Activated T-cell treated with anti-CD3 and anti-CD28 coated beads, Interleukin-2, amount 50 U/mL, for 4 hours (primary cell): ENCODE data around the gene SH2D5. TPM values are rescaled to one million over a fixed set of nuclear protein-coding genes. Genes with fewer than 3 reads are reported as not detected.

Source experiments
- ATAC-seq, 2 donors: fragments of 200-7000 bp; cut with Tn5 transposase; one replicate each; pipeline ENCODE4 v1.10.0; 2021
- DNase-seq: peaks from one replicate; pipeline ENCODE4 v3.0.0-alpha.2; 2020
- H3K27me3 Mint-ChIP-seq: one replicate; pipeline ENCODE4 v1.8.0; 2021; ENCODE audit warnings: low read depth, mixed read lengths
- H3K36me3 Mint-ChIP-seq: one replicate; pipeline ENCODE4 v1.8.0; 2022; ENCODE audit warnings: mixed read lengths; ENCODE audit not compliant: insufficient read depth
- H3K4me1 Mint-ChIP-seq: one replicate; pipeline ENCODE4 v1.8.0; 2021; ENCODE audit warnings: low read depth, mixed read lengths
- H3K4me3 Mint-ChIP-seq: one replicate; pipeline ENCODE4 v1.8.0; 2021; ENCODE audit warnings: mild to moderate bottlenecking, moderate library complexity, mixed read lengths
- H3K9me3 Mint-ChIP-seq: one replicate; pipeline ENCODE4 v1.8.0; 2021; ENCODE audit warnings: mixed read lengths
- total RNA-seq, 3 donors: library from RNA; stranded (reverse); gene quantifications; one replicate each; pipeline ENCODE4 v1.2.1, GENCODE V29; 2021

SH2D5 gene
- total RNA-seq = 1 to 10 TPM; 1.0 to 2.1 (median 1.1) TPM

DNA sequence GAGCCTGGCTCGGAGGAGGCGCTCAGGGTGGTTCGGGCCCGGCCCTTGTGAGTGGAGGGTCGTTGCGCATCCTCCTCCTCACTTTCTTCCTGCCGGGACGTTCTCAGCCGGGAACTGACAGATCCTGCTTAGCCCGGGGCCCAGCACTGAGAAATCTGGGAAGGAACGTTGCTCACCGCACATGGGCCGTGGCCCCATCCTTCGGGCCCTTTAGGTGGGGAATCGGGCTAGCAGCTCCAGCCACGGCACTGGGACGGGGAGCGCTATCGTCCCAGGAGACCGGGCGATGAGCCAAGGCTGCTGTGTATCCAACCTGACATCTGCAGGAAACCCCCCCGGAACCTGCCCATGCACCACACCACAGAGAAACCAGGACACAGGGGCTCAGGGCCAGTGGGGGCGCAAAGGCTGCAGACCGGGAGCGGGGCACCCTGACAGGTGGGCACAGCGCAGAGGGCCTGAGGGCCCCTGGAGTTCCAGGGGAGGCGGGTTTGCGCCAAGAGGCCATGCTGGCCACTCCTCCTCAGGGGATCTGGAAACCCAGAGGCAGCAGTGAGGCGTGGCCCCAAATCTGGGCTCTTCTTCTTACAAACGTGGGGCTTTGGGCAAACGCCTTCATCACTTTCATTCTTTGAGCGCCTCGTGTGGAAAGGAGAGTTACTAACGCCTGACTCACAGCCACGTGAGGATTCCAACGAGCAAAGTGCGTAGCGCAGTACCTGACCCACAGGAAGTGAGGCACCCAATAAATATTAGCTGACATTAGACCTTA is at the start of gene SH2D5:
SH2D5 (minus strand) TSS at position 116 of the 772 bp plus-strand sequence. CDS start 4,659 bp downstream, outside the sequence.
- DNase-seq (peak; percentile 64), ATAC-seq (peak; percentile 77)
- no peaks in the 10 kb centered on the region for H3K9me3 Mint-ChIP-seq
- H3K36me3 Mint-ChIP-seq = peaks cover 3% of the 10 kb centered on the region
- H3K27me3 Mint-ChIP-seq = peaks cover 26% of the 10 kb centered on the region
- peak within 1 kb of the TSS; percentile 83 for H3K4me3 Mint-ChIP-seq
- peaks cover 26% of the 10 kb centered on the region for H3K4me1 Mint-ChIP-seq

DNA sequence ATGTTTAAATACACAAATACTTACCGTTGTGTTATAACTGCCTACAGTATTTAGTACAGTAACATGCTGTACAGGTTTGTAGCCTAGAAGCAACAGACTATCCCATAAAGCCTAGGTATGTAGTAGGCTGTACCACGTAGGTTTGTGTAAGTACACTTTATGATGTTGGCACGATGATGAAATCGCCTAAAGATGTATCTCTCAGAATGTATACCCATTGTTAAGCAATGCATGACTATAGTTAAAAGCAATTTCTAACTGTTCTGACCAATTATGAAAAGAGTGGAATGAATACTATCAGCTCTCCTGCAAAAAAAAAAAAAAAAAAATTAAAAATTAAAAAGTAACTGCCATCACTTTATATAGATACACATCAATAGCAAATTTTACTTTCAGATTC is 43.2 kb upstream of the SH2D5 start:
- no peaks in the 10 kb centered on the region for H3K27me3 Mint-ChIP-seq
- peaks cover 30% of the 10 kb centered on the region for H3K36me3 Mint-ChIP-seq
- H3K9me3 Mint-ChIP-seq = no peaks in the 10 kb centered on the region
- H3K4me3 Mint-ChIP-seq = no peak overlapping the region
- peaks cover 17% of the 10 kb centered on the region for H3K4me1 Mint-ChIP-seq
- ATAC-seq (no peak), DNase-seq (no peak)

GRCh38 chr1:20771780-20772179 is 39.3 kb upstream of the SH2D5 start:
- no peak for ATAC-seq
- H3K4me1 Mint-ChIP-seq = peaks cover 6% of the 10 kb centered on the region
- H3K4me3 Mint-ChIP-seq = no peak overlapping the region
- no peak for DNase-seq
- no peaks in the 10 kb centered on the region for H3K9me3 Mint-ChIP-seq
- peaks cover 31% of the 10 kb centered on the region for H3K36me3 Mint-ChIP-seq
- H3K27me3 Mint-ChIP-seq = no peaks in the 10 kb centered on the region

DNA sequence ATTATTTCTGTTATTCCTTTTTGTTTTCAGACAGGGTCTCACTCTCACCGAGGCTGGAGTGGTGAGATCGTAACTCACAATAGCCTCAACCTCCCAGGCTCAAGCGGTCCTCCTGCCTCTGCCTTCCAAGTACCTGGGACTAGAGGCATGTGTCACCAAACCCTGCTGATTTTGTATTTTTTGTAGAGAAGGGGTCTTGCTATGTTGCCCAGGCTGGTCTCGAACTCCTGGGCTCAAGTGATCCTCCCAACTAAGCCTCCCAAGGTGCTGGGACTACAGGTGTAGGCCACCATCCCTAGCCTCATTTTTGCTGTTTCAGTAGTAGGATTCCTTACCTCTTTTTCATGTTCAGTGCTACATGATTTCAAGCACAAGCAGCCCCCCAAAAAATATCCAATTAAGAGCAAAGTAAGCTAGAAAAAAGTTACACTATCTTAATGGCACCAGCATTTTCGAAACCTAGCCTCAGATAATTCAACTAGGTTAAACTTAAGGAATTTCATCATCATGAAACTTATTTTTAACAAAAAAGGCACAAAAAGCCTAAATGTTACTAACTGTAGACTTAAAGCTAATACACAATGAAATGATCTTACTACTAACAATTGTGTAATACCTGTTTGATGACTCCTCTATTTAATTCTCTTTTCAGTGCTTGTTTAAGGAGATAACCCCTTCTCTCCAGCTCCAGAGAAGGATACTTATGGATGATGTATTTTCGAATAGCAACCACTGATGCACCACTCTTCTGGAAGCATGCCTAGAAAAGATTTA is 38.0 kb upstream of the SH2D5 start:
- no peaks in the 10 kb centered on the region for H3K9me3 Mint-ChIP-seq
- no peaks in the 10 kb centered on the region for H3K27me3 Mint-ChIP-seq
- no peak overlapping the region for H3K4me3 Mint-ChIP-seq
- peaks cover 31% of the 10 kb centered on the region for H3K36me3 Mint-ChIP-seq
- no peak for ATAC-seq
- DNase-seq = no peak
- H3K4me1 Mint-ChIP-seq = no peaks in the 10 kb centered on the region

- H3K9me3 Mint-ChIP-seq = no peaks in the 10 kb centered on the region
- no peak overlapping the region for H3K4me3 Mint-ChIP-seq
- no peaks in the 10 kb centered on the region for H3K4me1 Mint-ChIP-seq
- H3K36me3 Mint-ChIP-seq = peaks cover 36% of the 10 kb centered on the region
- ATAC-seq (no peak), DNase-seq (no peak)
- H3K27me3 Mint-ChIP-seq = no peaks in the 10 kb centered on the region
Observed at GRCh38 chr1:20767271-20767670, 34.8 kb upstream of the SH2D5 start.

- Mint-ChIP-seq H3K4me1 (no peaks in the 10 kb centered on the region), H3K36me3 (peaks cover 36% of the 10 kb centered on the region), H3K4me3 (no peak overlapping the region), H3K9me3 (no peaks in the 10 kb centered on the region), H3K27me3 (no peaks in the 10 kb centered on the region)
- ATAC-seq (no peak), DNase-seq (no peak)
Observed at GRCh38 chr1:20763417-20763816, 30.9 kb upstream of the SH2D5 start.

GRCh38 chr1:20760322-20760721 is 27.8 kb upstream of the SH2D5 start:
- ATAC-seq (no peak), DNase-seq (no peak)
- Mint-ChIP-seq H3K4me3 (no peak overlapping the region), H3K27me3 (no peaks in the 10 kb centered on the region), H3K9me3 (no peaks in the 10 kb centered on the region), H3K36me3 (peaks cover 38% of the 10 kb centered on the region), H3K4me1 (no peaks in the 10 kb centered on the region)

DNA sequence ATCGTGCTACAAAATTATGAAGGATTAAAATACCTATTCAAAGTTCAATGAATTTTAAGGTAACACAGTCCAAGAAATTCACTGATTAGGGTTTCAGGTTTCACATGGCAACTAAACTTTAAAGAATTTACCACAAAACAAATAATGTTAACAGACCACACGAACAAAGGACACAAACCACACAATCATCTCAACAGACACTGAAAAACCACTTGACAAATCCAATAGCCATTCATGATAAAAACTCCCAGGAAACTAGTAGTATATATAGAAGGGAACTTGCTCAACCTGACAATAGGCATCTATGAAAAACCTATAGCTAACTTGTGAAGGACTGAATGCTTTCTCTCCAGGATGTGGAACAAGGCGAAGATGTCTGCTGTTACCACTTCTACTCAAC is 21.1 kb upstream of the SH2D5 start:
- DNase-seq = no peak
- Mint-ChIP-seq H3K36me3 (peaks cover 27% of the 10 kb centered on the region), H3K27me3 (no peaks in the 10 kb centered on the region), H3K4me3 (no peak overlapping the region), H3K4me1 (no peaks in the 10 kb centered on the region), H3K9me3 (no peaks in the 10 kb centered on the region)
- no peak for ATAC-seq

DNA sequence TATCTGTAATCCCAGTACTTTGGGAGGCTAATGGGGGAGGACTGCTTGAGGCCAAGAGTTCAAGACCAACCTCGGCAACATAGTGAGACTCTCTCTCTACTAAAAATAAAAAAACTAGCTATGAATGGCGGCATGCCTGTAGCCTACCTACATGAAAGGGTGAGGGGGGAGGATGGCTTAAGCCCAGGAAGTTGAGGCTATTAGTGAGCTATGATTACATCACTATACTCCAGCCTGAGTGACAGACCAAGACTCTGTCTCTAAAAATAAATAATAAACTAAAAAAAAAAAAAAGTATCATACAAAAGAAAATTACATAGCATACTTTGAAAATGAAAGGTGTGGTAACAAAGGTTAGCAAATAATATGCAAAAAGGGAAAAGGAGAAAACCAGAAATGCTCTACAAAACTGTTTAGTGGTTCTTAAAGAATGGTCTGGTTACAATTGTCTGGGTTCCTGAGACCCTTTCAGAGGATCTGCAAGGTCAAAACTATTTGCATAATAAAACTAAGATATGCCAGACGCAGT is 19.0 kb upstream of the SH2D5 start:
- Mint-ChIP-seq H3K4me3 (no peak overlapping the region), H3K9me3 (no peaks in the 10 kb centered on the region), H3K27me3 (no peaks in the 10 kb centered on the region), H3K36me3 (peaks cover 37% of the 10 kb centered on the region), H3K4me1 (no peaks in the 10 kb centered on the region)
- ATAC-seq (no peak), DNase-seq (no peak)

- peaks cover 33% of the 10 kb centered on the region for H3K36me3 Mint-ChIP-seq
- no peak overlapping the region for H3K4me3 Mint-ChIP-seq
- H3K27me3 Mint-ChIP-seq = no peaks in the 10 kb centered on the region
- H3K4me1 Mint-ChIP-seq = no peaks in the 10 kb centered on the region
- ATAC-seq = no peak
- H3K9me3 Mint-ChIP-seq = no peaks in the 10 kb centered on the region
- no peak for DNase-seq
Observed at GRCh38 chr1:20742671-20743070, 10.2 kb upstream of the SH2D5 start.

DNA sequence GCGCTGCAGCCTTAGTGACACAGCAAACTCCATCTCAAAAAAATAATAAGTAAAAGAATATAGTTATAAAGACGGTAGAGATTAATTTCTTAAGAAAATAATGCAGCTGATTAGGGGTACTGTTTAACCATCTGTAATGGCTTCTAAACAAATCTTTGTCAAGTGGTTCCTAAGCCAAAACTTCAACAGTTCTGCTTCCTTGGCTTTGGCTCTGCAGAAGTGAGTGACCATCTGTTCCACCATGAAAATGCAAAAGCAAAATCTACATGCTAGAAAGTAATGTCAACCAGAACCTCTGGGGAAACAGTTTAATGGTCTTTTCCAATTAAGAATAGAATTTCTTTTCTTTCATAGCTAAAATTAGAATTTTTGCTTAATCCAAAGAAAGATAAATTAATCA is 8.3 kb upstream of the SH2D5 start:
- ATAC-seq (no peak), DNase-seq (no peak)
- Mint-ChIP-seq H3K9me3 (no peaks in the 10 kb centered on the region), H3K36me3 (peaks cover 30% of the 10 kb centered on the region), H3K27me3 (no peaks in the 10 kb centered on the region), H3K4me1 (no peaks in the 10 kb centered on the region), H3K4me3 (no peak overlapping the region)

DNA sequence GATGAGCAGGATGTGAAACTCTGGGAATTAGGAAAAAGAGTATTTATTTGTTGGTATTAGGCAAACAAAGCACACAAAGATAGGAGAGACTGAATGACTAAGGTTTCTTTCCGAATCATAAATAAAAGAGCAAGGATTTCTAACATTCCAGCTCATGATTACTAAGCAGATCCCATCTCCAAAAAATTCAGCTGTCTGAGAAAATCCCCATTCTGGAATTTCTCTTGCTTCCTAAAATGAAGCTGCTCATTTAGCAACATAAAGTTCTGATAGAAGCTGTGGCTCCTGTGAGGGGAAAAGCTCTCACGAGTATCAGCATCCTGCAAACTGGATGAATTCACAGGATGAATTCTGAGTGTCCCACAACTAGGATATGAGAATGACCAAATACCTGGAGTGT is 6.7 kb upstream of the SH2D5 start:
- no peak overlapping the region for H3K4me3 Mint-ChIP-seq
- H3K36me3 Mint-ChIP-seq = peaks cover 22% of the 10 kb centered on the region
- H3K9me3 Mint-ChIP-seq = no peaks in the 10 kb centered on the region
- ATAC-seq (no peak), DNase-seq (no peak)
- no peaks in the 10 kb centered on the region for H3K4me1 Mint-ChIP-seq
- H3K27me3 Mint-ChIP-seq = no peaks in the 10 kb centered on the region

DNA sequence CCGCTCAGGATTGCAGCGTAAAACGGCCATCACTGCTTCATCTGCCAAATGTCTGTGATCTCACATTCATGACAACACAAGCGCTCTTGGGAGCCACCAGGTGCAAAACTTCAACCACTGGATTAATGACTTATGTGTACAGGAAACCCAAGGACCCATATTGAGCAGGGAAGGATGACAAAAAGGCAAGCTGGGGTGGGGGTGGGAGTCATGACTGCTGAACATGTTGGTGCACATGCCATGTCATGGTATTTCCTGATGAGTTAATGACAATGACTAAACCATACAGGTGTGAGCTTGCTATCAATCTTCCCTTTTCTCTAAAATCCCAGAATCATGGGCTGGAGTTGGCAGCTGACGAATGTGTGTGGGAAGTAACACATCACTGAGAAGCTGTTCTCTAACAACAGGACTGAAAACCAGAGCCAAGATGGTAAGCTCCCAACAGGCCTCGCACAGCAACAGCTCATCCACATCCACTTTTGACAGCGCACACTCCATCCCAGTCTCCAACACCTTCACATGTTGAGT is 3.1 kb upstream of the SH2D5 start:
- no peak for ATAC-seq
- no peak overlapping the region for H3K4me3 Mint-ChIP-seq

GRCh38 chr1:20733360-20733975 is 965 bp upstream of the SH2D5 start:
- Mint-ChIP-seq H3K4me3 (peak overlapping the region; percentile 83), H3K36me3 (peaks cover 8% of the 10 kb centered on the region), H3K4me1 (peaks cover 26% of the 10 kb centered on the region), H3K27me3 (peaks cover 22% of the 10 kb centered on the region), H3K9me3 (no peaks in the 10 kb centered on the region)
- DNase-seq (no peak), ATAC-seq (no peak)

More for the DNA sequence above, 3.1 kb upstream of the SH2D5 start:
- peaks cover 10% of the 10 kb centered on the region for H3K36me3 Mint-ChIP-seq
- no peaks in the 10 kb centered on the region for H3K9me3 Mint-ChIP-seq
- peaks cover 6% of the 10 kb centered on the region for H3K27me3 Mint-ChIP-seq
- DNase-seq = no peak
- H3K4me1 Mint-ChIP-seq = peaks cover 23% of the 10 kb centered on the region
